Nephron progenitor cell (in vitro differentiated cells): ENCODE data around the gene HAGHL.

Source experiments
- DNase-seq: peaks from one replicate; pipeline ENCODE4 v3.0.0; 2021
- H3K27ac Mint-ChIP-seq: 2 replicates; pipeline ENCODE4 v1.8.0; 2021; ENCODE audit warnings: mild to moderate bottlenecking, moderate library complexity, mixed read lengths
- H3K27me3 Mint-ChIP-seq: 2 replicates; pipeline ENCODE4 v1.8.0; 2021; ENCODE audit warnings: mild to moderate bottlenecking, low read depth, mixed read lengths; ENCODE audit not compliant: poor library complexity
- H3K36me3 Mint-ChIP-seq: 2 replicates; pipeline ENCODE4 v1.8.0; 2021; ENCODE audit warnings: low read depth, mixed read lengths
- H3K4me1 Mint-ChIP-seq: 2 replicates; pipeline ENCODE4 v1.8.0; 2021; ENCODE audit warnings: mixed read lengths
- H3K4me3 Mint-ChIP-seq: 2 replicates; pipeline ENCODE4 v1.8.0; 2021; ENCODE audit warnings: mild to moderate bottlenecking, moderate library complexity, mixed read lengths
- H3K9me3 Mint-ChIP-seq: 2 replicates; pipeline ENCODE4 v1.8.0; 2021; ENCODE audit warnings: mild to moderate bottlenecking, moderate library complexity, mixed read lengths
- CTCF ChIP-seq: fragments of 200-600 bp; sonication (generic); IDR thresholded peaks from 2 replicates; pipeline ENCODE4 v1.5.0; 2021; ENCODE audit warnings: antibody characterized with exemption

HAGHL gene

GRCh38 chr16:694187-694862 is 32.6 kb upstream of the HAGHL start:
- H3K9me3 Mint-ChIP-seq: peaks cover 3% of the 10 kb centered on the region
- DNase-seq: peak; percentile 49

GRCh38 chr16:694863-695354 is 32.0 kb upstream of the HAGHL start:
- H3K4me3 Mint-ChIP-seq: no peak overlapping the region
- TF ChIP-seq CTCF: no peak
- H3K27ac Mint-ChIP-seq: no peak overlapping the region
- peaks cover 92% of the 10 kb centered on the region for H3K27me3 Mint-ChIP-seq
- no peaks in the 10 kb centered on the region for H3K36me3 Mint-ChIP-seq
- DNase-seq: no peak
- H3K9me3 Mint-ChIP-seq: peaks cover 3% of the 10 kb centered on the region
- peaks cover 12% of the 10 kb centered on the region for H3K4me1 Mint-ChIP-seq

More at GRCh38 chr16:694187-694862, 32.6 kb upstream of the HAGHL start:
- no peak overlapping the region for H3K4me3 Mint-ChIP-seq
- H3K27me3 Mint-ChIP-seq: peaks cover 86% of the 10 kb centered on the region
- H3K36me3 Mint-ChIP-seq: no peaks in the 10 kb centered on the region
- H3K4me1 Mint-ChIP-seq: peaks cover 17% of the 10 kb centered on the region
- H3K27ac Mint-ChIP-seq: no peak overlapping the region
- no peak for TF ChIP-seq CTCF

- peak; percentile 57 for DNase-seq
- Mint-ChIP-seq H3K27ac (no peak overlapping the region), H3K27me3 (peaks cover 98% of the 10 kb centered on the region), H3K9me3 (peaks cover 3% of the 10 kb centered on the region), H3K4me1 (peaks cover 7% of the 10 kb centered on the region), H3K36me3 (no peaks in the 10 kb centered on the region), H3K4me3 (peak overlapping the region; percentile 40)
- no peak for TF ChIP-seq CTCF
Observed at GRCh38 chr16:695355-696089, 31.4 kb upstream of the HAGHL start.

GRCh38 chr16:698911-699671 is 27.8 kb upstream of the HAGHL start:
- Mint-ChIP-seq H3K4me1 (no peaks in the 10 kb centered on the region), H3K27ac (no peak overlapping the region), H3K4me3 (no peak overlapping the region), H3K36me3 (no peaks in the 10 kb centered on the region), H3K27me3 (peaks cover 98% of the 10 kb centered on the region), H3K9me3 (no peaks in the 10 kb centered on the region)
- TF ChIP-seq CTCF: no peak
- DNase-seq: no peak

GRCh38 chr16:700684-701584 is 26.0 kb upstream of the HAGHL start:
- TF ChIP-seq CTCF: no peak
- Mint-ChIP-seq H3K4me3 (no peak overlapping the region), H3K27ac (no peak overlapping the region), H3K27me3 (peaks cover 90% of the 10 kb centered on the region), H3K4me1 (no peaks in the 10 kb centered on the region), H3K9me3 (no peaks in the 10 kb centered on the region), H3K36me3 (no peaks in the 10 kb centered on the region)
- DNase-seq: peak; percentile 93
